HUES48 (cell line): ENCODE measurements around the gene MAP6.
A peak's percentile ranks its signal among the peaks of the same experiment; 100 is the strongest.

Source experiments
- H3K27ac ChIP-seq: one replicate; pipeline ENCODE4 v1.7.0; 2013; ENCODE audit warnings: low read depth, low read length, inconsistent platforms
- H3K27me3 ChIP-seq: 2 replicates; pipeline ENCODE4 v1.6.1; 2013; ENCODE audit warnings: mild to moderate bottlenecking, low read length; ENCODE audit not compliant: control insufficient read depth, insufficient read depth
- H3K36me3 ChIP-seq: 2 replicates; pipeline ENCODE4 v1.6.1; 2013; ENCODE audit warnings: low read length; ENCODE audit not compliant: control insufficient read depth, insufficient read depth
- H3K4me1 ChIP-seq: 2 replicates; pipeline ENCODE4 v1.6.1; 2013; ENCODE audit warnings: mild to moderate bottlenecking, low read length; ENCODE audit not compliant: control insufficient read depth, insufficient read depth
- H3K4me3 ChIP-seq: 2 replicates; pipeline ENCODE4 v1.5.1; 2013; ENCODE audit warnings: mild to moderate bottlenecking, low read depth, low read length
- H3K9ac ChIP-seq: 2 replicates; pipeline ENCODE4 v1.6.1; 2013; ENCODE audit warnings: mild to moderate bottlenecking, low read depth, low read length, moderate library complexity
- H3K9me3 ChIP-seq: 2 replicates; pipeline ENCODE4 v1.6.1; 2013; ENCODE audit warnings: low read length; ENCODE audit not compliant: control insufficient read depth, insufficient read depth

The MAP6 gene

DNA sequence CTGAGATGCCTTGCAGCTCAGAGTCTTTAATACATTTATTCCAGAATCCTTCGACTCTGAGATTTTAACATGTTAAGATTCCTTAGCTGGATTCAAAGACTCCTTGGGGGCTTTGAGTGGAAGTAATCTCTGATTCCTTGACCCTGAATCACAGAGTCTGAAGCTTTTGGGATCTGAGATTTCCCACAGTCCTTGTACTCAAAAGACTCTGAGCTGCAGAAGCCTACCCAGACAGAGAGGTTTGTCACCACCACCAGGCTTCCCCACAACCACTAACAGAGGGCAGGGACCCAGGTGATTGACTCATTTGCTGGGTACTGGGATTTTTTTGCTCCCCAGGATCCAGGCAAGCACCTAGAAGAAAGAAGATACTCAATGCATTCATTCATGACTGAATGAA lies 108.2 kb downstream of the MAP6 start:
- peaks cover 48% of the 10 kb centered on the region for H3K4me1 ChIP-seq
- peaks cover 15% of the 10 kb centered on the region for H3K36me3 ChIP-seq
- H3K27me3 ChIP-seq: no peaks in the 10 kb centered on the region
- H3K9me3 ChIP-seq: no peaks in the 10 kb centered on the region
- no peak overlapping the region for H3K4me3 ChIP-seq
- H3K27ac ChIP-seq: no peak overlapping the region
- no peak overlapping the region for H3K9ac ChIP-seq

DNA sequence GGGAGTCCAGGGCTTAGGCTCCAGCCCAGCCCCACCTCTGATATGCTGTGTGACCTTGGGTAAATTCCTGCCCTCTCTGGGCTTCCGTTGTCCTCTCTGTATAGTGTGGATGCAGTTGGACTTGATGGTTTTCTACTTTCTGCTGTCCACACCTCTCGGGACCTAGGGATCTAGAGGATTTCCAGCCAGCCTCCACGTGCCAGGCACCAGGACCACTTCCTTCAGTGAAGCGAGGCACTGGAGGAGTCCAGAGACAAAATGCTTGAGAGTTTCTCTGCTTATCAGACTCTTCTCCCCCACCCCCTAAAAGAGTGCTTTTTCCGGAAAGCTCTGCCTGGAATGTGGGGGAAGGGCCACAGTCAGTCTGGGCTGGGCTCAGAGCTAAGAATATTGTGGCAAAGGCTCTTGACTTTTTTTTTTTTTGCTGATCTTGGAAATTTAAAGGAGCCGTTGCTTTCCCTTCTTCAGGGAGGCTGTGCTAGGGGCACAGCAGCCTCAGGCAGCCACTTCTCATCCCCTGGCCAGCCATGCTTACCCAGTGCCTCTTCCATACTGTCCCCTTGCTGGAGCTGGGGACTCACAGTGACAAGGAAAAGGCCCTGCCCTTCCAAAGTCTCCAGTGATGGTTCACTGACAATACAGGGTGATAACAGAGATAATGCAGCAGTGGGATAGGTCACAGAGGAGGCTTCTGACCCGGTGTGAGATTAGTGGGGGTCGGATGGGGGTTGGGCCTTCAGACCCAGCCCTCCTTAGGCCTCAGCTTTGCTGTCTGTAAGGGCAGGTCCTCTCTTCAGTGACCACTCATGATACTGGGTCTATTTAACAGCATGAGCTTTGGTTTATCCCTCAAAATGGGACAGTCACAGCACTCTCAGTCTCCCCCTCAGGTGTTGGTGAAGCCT lies 109.6 kb downstream of the MAP6 start:
- Histone ChIP-seq H3K9me3 (no peaks in the 10 kb centered on the region), H3K27me3 (no peaks in the 10 kb centered on the region), H3K27ac (peak overlapping the region; percentile 75), H3K4me3 (no peak overlapping the region), H3K9ac (peak overlapping the region; percentile 13; the same call in 1 of the 2 replicates), H3K4me1 (peaks cover 37% of the 10 kb centered on the region), H3K36me3 (peaks cover under 1% of the 10 kb centered on the region; the same call in 1 of the 2 replicates)

DNA sequence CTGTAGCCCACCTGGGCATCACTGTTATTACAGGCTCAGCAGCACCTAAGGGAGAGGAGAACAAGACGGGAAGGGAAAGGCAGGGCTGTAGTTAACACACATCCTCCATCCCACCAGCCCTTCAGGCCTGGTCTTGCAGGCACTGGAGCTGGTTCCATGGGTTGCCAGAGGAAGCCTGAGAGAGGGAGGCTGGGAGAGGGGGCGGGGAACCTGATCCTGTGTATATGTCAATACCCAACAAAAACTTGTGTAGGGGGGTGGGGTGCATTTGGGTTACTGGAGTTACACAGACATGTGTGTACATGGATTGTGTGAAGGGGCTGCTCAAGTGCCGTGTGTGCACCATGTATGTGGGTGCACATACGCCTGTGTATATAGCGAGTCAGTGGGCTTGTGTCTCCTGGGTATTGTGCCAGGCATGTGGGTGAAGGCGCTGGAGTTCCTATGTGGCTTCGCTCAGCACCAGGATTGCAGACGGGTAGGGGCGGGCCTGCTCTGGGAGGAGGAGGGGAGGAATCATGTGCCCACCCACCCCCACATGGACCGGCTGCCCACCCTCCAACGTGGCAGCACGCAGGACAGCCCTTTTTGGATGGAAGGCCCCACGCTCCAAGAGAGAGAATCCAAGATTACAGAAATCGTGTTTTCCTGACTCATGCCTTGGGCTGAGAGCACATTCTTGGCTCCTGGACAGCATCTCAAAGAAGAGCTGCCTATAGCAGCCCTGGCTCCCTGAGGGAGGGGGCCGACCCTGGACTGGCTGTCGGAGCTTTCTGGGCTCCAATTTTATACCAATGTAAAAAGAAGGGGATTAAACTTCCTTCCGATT lies 111.0 kb downstream of the MAP6 start:
- Histone ChIP-seq H3K4me3 (no peak overlapping the region), H3K27ac (peak overlapping the region; percentile 3), H3K9ac (no peak overlapping the region), H3K4me1 (peaks cover 34% of the 10 kb centered on the region), H3K27me3 (no peaks in the 10 kb centered on the region), H3K36me3 (no peaks in the 10 kb centered on the region), H3K9me3 (no peaks in the 10 kb centered on the region)

DNA sequence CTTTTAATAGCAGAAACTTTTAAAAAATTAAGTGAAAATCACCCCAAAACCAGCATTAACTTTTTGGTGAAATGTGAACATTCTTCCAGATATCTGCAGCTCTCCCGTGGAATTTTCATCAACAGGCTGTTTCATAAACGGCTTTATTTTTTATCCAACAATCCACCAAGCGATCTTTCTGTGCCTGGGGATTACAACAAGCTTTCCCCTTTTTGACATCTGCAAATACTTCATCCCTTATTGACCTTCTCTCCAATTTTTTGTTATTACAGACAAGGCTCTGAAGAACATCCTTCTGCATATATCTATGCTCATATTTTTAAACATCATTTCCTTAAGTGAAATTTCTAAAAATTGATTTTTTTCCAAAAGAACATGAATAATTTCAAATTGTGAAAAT lies 112.6 kb downstream of the MAP6 start:
- H3K27ac ChIP-seq: no peak overlapping the region
- H3K36me3 ChIP-seq: no peaks in the 10 kb centered on the region
- no peaks in the 10 kb centered on the region for H3K9me3 ChIP-seq
- no peak overlapping the region for H3K4me3 ChIP-seq
- H3K27me3 ChIP-seq: no peaks in the 10 kb centered on the region
- no peak overlapping the region for H3K9ac ChIP-seq
- H3K4me1 ChIP-seq: peaks cover 29% of the 10 kb centered on the region

DNA sequence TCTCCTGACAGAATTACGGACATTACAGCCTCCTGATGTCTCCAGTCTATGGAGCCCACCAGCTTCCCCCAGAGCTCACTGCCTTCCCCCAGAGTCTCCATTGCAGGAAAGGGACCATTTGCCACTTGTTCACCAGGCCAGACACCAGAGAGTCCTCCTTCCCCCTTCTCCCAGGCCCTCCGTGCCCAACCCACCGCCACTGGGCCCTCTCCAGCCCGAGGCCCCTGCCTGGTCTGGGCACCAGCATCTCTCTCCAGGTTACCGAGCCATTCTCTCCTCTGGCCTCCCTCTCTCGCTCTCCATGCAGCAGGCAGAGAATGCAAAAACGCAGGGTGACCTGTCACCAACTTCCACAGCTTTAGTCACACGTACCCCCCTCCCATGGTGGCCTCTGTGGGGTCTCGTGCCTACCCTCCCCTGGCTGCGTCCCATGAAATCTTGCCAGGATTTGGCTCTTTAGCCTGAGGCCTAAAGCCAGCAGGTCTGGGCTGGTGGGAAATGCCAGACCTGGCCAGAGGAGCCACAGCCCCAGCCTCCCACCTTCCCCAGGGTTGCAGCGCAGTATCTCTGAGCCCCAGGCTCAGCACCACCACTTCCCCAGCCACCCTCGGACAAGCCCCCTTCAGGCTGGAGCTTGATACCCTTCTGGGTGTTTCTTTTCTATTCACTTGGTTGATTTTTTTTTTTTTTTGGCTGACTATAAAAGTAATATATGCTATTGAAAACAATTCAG lies 113.6 kb downstream of the MAP6 start:
- peak overlapping the region; percentile 21 for H3K27ac ChIP-seq
- H3K4me1 ChIP-seq: peaks cover 29% of the 10 kb centered on the region
- H3K9ac ChIP-seq: no peak overlapping the region
- no peak overlapping the region for H3K4me3 ChIP-seq
- H3K9me3 ChIP-seq: no peaks in the 10 kb centered on the region
- H3K27me3 ChIP-seq: no peaks in the 10 kb centered on the region
- H3K36me3 ChIP-seq: no peaks in the 10 kb centered on the region

DNA sequence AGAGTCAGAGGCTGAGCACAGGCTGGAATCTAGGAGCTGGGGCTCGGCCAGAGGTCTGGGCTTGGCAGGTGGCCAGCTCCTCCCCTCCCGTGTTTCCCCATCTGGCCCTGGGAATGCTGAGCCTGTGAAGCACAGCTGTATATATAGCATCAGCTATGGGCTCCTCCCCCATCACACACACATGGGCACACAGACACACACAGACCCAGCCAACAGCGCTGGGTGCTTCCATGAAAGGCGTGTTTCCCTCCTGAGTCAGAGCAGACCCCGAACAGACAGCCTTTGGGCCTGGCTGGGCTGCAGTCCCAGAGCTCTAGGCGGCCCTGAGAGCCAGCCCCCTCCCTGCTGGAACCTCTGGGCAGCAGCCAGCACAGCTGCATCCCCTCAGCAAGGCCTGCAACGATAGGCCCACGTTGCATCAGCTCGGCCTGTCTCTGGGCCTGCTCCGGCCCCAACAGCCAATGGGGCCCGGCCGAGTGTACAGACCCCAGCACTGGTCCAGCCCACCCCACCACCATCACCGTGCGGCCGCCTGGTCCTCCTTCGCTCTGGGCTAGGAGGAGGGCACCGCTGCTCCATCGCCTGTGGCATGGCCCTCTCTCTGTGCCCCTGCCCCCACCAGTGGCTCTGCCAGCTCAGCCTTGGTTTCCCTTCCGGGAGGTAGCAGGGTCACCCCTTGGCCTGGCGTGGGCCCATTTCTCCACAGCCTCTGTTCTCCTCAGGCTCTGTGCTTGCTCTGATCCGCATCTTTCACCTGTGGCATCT lies 114.4 kb downstream of the MAP6 start:
- Histone ChIP-seq H3K27ac (peak overlapping the region; percentile 21), H3K4me3 (no peak overlapping the region)

DNA sequence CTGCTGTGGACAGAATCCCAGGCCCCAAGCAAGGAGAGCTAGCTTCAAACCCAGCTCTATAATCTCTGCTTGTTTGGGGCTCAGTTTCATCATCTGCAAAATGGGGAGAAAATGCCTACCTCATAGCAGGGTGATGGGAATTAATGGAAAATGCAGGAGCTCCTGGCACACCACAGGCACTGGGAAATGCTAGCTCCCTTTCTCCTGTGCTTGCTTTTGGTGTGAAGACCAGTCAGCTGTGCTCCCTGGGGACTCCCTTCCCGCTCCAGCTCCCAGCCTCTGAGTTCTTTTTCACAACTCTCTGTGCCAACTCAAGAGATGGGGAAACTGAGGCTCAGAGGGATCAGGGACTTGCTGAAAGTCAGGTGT lies 115.0 kb downstream of the MAP6 start:
- H3K36me3 ChIP-seq: no peaks in the 10 kb centered on the region
- no peak overlapping the region for H3K4me3 ChIP-seq
- no peaks in the 10 kb centered on the region for H3K27me3 ChIP-seq
- peak overlapping the region; percentile 2 for H3K27ac ChIP-seq
- H3K4me1 ChIP-seq: peaks cover 18% of the 10 kb centered on the region
- no peaks in the 10 kb centered on the region for H3K9me3 ChIP-seq
- H3K9ac ChIP-seq: peak overlapping the region; percentile 24; the same call in 1 of the 2 replicates

More for the DNA sequence above, 114.4 kb downstream of the MAP6 start:
- Histone ChIP-seq H3K9me3 (no peaks in the 10 kb centered on the region), H3K27me3 (no peaks in the 10 kb centered on the region), H3K4me1 (peaks cover 24% of the 10 kb centered on the region), H3K9ac (peak overlapping the region; percentile 24), H3K36me3 (no peaks in the 10 kb centered on the region)

DNA sequence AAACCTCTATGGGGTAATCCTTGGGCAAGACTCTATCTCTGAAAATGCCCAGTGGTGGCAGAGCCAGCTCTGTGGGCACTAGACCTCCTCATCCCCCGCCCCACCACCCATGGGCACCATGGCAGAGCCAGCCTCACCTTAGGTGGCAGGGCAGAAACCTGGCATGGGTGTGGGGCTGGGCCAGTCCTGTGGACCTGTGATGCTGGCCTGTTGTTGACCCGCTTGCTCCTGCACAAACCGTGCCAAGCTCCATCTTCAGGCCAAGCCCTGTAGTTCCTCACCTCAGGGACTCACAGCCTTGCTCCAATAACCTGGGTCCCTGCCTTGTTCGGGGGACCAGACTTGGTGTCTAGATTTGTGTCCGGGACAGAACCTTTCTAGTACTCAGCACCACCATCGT lies 115.7 kb downstream of the MAP6 start:
- Histone ChIP-seq H3K4me1 (peaks cover 13% of the 10 kb centered on the region), H3K27me3 (no peaks in the 10 kb centered on the region), H3K27ac (no peak overlapping the region), H3K4me3 (no peak overlapping the region), H3K9me3 (no peaks in the 10 kb centered on the region), H3K9ac (no peak overlapping the region), H3K36me3 (no peaks in the 10 kb centered on the region)

DNA sequence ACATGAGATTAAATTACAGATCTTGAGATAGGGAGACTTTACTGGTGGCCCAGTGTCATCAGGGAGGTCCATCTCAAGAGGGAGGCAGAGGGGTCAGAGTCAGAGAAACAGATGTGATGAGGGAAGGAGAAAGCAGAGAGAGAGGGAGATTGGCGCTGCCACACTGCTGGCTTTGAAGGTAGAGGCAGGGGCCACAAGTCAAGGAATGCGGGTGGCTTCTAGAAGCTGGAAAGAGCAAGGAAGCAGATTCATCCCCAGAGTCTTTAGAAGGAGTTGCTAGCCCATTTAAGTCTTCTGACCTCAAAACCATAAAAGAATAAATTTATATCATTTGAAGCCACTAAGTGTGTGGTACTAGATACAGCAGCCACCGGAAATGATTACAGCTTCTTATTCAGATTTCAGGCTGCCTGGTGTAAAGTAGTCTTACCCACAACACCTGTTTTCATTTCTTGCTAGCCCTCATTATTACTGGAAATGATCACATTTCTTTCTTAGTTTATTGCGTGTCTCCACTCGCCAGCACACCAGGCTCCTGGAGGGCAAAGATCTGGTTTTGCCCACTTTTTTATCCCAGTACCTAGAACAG lies 119.4 kb downstream of the MAP6 start:
- no peak overlapping the region for H3K4me3 ChIP-seq
- H3K36me3 ChIP-seq: no peaks in the 10 kb centered on the region
- no peak overlapping the region for H3K27ac ChIP-seq
- H3K9me3 ChIP-seq: no peaks in the 10 kb centered on the region
- H3K4me1 ChIP-seq: peaks cover 11% of the 10 kb centered on the region
- no peaks in the 10 kb centered on the region for H3K27me3 ChIP-seq
- H3K9ac ChIP-seq: no peak overlapping the region
